ENCODE data around the gene SLAMF7.

SLAMF7 gene

GRCh38 chr1:160747717-160748116 lies 8.7 kb downstream of the SLAMF7 start:
- DNase-seq = no peak

- DNase-seq = no peak
Measured at GRCh38 chr1:160748181-160748877, 9.3 kb downstream of the SLAMF7 start.

- DNase-seq = no peak
Measured at GRCh38 chr1:160748878-160749269, 9.8 kb downstream of the SLAMF7 start.

GRCh38 chr1:160750608-160751007 lies 11.6 kb downstream of the SLAMF7 start:
- DNase-seq = no peak

GRCh38 chr1:160752406-160752805 lies 13.4 kb downstream of the SLAMF7 start:
- DNase-seq = no peak

GRCh38 chr1:160752924-160753323 lies 13.9 kb downstream of the SLAMF7 start:
- DNase-seq = no peak

GRCh38 chr1:160753594-160753993 lies 14.5 kb downstream of the SLAMF7 start:
- no peak for DNase-seq

- no peak for DNase-seq
Measured at GRCh38 chr1:160755461-160755860, 16.4 kb downstream of the SLAMF7 start.

GRCh38 chr1:160755911-160756848 lies 17.1 kb downstream of the SLAMF7 start:
- no peak for DNase-seq

GRCh38 chr1:160756849-160757201 lies 17.8 kb downstream of the SLAMF7 start:
- DNase-seq = no peak

- no peak for DNase-seq
Measured at GRCh38 chr1:160758521-160758920, 19.5 kb downstream of the SLAMF7 start.

GRCh38 chr1:160759740-160760139 lies 20.7 kb downstream of the SLAMF7 start:
- no peak for DNase-seq

- no peak for DNase-seq
Measured at GRCh38 chr1:160761046-160761445, 22.0 kb downstream of the SLAMF7 start.

- DNase-seq = no peak
Measured at GRCh38 chr1:160761886-160762285, 22.8 kb downstream of the SLAMF7 start.

GRCh38 chr1:160763993-160764392 lies 24.9 kb downstream of the SLAMF7 start:
- DNase-seq = no peak

GRCh38 chr1:160767395-160768294 lies 28.6 kb downstream of the SLAMF7 start:
- DNase-seq = no peak

GRCh38 chr1:160768295-160768657 lies 29.2 kb downstream of the SLAMF7 start:
- DNase-seq = no peak

- no peak for DNase-seq
Measured at GRCh38 chr1:160772331-160772730, 33.3 kb downstream of the SLAMF7 start.

GRCh38 chr1:160773093-160773492 lies 34.0 kb downstream of the SLAMF7 start:
- no peak for DNase-seq

GRCh38 chr1:160774886-160775719 lies 36.1 kb downstream of the SLAMF7 start:
- DNase-seq = no peak

- DNase-seq = no peak
Measured at GRCh38 chr1:160776178-160776577, 37.1 kb downstream of the SLAMF7 start.

GRCh38 chr1:160777486-160778089 lies 38.5 kb downstream of the SLAMF7 start:
- DNase-seq = no peak
